HG03565 (cell line): Measurements from ENCODE around the gene DMRT1.
A peak's percentile ranks its signal among the peaks of the same experiment; 100 is the strongest.

Experiments used
- ATAC-seq: cut with Tn5 transposase; IDR thresholded peaks from one replicate; pipeline ENCODE4 v1.9.1; 2021; ENCODE audit warnings: mild to moderate bottlenecking, moderate library complexity; ENCODE audit not compliant: unreplicated experiment

The DMRT1 gene

DNA sequence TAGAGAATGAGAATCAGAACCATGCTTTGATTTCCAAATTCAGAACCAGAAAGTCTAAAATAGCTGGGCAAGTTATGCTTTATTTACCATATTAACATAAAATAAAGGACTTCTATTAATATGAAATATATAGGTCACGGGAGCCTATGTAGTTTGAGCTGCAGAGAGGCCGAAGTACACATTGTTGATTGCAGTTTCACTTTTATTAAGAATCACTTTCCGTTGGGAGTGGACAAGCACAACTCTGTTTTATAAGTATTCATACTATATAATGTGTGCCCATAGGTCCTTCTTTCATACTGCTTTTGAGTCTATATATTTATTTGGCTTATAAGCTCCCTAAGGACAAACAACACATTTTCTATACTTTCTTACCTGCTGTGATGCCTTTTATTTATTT lies 76.2 kb downstream of the DMRT1 start:
- ATAC-seq, result no peak

GRCh38 chr9:920927-921326 lies 79.4 kb downstream of the DMRT1 start:
- no peak for ATAC-seq

DNA sequence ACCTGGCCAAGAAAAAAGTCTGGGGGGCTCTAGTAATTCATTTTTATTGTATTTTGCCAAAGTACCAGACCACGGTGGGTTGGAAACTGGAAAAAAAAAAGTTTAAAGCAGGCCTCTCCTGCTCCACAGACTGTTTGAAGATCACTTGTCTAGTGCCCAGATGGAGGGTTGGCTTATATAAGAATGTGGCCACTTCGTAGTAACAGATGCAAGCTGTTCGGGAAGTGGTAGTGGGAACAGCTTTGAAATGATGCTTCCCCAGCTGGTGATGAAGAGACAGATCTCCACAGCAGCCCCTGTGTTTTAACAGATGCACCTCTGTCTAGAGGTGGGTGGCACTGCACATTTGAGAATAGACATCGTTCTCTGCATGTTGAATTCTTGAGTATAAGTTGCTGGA lies 80.7 kb downstream of the DMRT1 start:
- ATAC-seq, result no peak

- no peak for ATAC-seq
Measured at GRCh38 chr9:922731-923130, 81.2 kb downstream of the DMRT1 start.

DNA sequence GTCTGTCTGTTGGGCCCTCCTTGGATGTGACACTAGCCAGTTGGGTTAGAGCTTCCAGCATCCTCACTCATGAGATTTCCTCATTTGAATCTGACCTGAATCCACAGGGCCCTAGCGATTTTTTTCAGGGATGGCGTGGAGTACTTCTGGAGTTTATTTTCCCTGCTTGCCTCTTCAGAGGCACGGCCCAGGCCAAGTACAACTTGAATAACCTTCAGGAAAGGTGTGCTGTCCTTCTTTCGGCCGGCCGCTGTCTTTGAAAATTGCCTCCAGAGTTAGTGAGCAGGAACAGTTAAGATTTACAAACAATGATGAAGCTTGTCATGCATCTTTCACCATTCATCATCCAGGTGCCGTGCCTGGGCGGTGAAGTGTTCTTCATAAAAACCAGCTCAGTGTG lies 85.5 kb downstream of the DMRT1 start:
- ATAC-seq, result no peak

- ATAC-seq, result peak; percentile 70
Measured at GRCh38 chr9:928363-929042, 87.0 kb downstream of the DMRT1 start.

- no peak for ATAC-seq
Measured at GRCh38 chr9:929719-930118, 88.2 kb downstream of the DMRT1 start.

GRCh38 chr9:933356-933755 lies 91.9 kb downstream of the DMRT1 start:
- ATAC-seq, result no peak

GRCh38 chr9:935348-935965 lies 94.0 kb downstream of the DMRT1 start:
- no peak for ATAC-seq

DNA sequence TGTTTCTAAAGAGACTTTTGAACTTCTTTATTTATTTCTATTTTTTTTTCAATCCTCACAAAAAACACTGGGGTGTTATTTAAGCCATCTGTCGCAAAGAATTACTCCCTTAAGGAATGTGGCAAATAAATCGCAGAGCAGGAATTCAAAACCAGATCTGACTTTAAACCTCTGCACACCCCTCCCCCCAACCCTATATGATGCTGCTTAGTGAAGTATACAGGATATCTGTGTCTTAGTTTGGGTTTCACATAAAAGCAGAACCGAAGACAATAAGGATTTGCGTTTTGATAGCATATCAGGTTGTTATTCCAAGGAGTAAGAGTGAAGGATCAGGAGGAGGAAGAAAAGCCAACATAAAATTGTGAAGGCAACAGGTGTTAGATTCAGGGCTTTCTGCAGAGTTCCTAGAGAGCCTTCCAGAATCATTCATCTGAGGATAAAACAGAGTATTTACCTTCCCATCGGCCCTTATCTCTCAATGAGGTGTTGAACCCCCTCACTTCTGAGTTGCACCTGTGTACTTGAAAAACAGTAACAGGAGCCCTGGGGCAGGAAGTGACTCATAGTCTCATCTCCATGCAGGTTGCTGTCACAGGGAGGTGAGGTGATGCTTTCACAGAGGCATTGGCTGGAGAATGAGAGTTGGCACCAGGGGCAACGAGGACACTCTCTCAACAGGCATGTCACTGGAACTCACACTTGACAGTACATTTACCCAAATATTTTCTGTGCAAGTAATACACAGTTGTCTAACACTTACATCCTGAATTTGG lies 101.5 kb downstream of the DMRT1 start:
- ATAC-seq, result no peak

GRCh38 chr9:947985-948384 lies 106.5 kb downstream of the DMRT1 start:
- no peak for ATAC-seq

- no peak for ATAC-seq
Measured at GRCh38 chr9:948497-948896, 107.0 kb downstream of the DMRT1 start.

- no peak for ATAC-seq
Measured at GRCh38 chr9:950139-950538, 108.6 kb downstream of the DMRT1 start.

DNA sequence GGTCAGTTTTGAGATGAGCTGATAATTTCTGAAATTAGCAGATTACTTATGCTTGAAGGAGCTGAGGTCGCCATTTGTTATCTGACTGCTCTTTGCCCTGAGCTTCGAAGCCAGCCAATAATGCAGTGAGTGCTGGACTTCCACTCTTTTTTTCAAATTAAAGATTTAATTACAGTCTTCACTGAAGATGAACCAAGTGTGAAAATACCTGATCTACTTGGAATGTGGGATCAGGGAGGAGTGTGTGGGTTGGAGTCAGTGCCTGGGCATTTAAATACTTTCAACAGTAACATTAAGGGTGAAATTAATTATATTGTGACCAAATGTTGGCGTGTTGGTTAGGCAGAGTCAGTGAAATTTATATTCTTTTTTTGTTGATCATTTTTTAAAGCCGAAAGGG lies 111.0 kb downstream of the DMRT1 start:
- ATAC-seq, result no peak

DNA sequence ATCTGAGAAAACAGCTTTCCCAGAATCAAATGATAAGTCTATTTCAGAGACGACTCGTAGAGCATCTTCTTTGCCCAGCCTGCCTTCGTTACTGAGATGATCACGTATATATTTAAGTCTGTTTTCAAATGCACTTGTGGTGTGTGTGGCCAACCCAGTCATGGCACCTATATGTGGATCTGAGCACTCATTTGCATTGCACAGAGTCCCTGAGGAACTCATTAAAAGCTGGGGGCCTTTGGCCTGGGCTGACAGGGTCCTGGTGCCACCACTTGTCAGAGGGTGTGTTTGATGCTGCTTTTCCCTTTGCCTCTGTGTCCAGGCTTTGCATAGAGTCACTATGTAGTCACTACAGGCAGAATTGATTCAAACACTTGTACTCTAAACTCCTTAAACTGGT lies 117.6 kb downstream of the DMRT1 start:
- ATAC-seq, result no peak

- ATAC-seq, result no peak
Measured at GRCh38 chr9:959914-960313, 118.4 kb downstream of the DMRT1 start.

- ATAC-seq, result no peak
Measured at GRCh38 chr9:962023-962422, 120.5 kb downstream of the DMRT1 start.

- no peak for ATAC-seq
Measured at GRCh38 chr9:965497-965896, 124.0 kb downstream of the DMRT1 start.

DNA sequence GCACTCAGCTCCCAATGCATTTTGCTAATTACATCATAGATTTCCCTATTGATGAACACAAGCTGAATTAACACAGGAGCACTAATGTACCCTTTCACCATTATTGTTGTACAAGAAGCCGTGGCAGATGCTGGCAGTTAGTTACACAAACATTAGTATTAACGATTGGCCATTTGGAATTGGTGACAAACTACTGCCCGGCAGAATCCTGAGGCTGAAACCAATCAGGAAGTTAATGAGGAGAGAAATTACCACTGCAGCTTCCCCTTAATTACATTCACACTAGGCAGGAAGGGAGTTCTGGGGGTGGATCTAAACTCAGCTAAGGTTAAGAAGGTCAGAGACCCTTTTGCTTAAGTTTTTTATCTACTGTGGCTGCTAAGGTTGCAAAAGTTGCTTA lies 125.4 kb downstream of the DMRT1 start:
- no peak for ATAC-seq

GRCh38 chr9:967436-967835 lies 125.9 kb downstream of the DMRT1 start:
- no peak for ATAC-seq

DNA sequence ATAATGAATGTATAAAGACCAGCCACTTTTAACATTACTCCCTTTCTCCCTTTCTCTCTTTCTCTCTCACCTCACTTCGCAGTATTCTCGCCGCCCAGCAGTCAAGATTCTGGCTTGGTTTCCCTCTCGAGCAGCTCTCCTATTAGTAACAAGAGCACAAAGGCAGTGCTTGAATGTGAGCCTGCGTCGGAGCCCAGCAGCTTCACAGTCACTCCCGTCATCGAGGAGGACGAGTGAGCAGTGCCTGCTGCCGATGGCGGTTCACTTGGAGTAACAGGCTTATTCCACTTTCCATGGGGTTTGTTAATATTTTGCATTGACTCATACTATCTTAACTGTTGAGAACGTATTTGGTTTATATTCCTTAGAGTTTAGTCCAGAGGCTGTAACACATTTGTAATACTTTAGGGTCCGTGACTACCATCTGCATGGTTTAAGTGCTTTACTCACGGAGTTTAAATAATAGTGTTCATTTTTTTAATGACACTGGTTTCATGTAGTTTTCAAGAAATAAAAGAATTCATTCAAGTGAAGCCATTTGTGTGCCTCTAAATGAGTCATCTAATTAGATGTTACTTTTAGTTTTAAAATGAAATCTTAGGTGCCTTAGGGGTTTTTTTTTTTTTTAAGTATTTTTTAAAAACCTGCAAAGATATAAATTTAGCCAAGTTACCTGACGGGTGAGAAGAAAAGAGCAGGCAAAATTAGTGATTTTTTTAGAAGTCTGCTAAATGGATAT lies 126.6 kb downstream of the DMRT1 start:
- ATAC-seq, result no peak
